Mesodermal cell (in vitro differentiated cells): ENCODE results near the gene THRB.

ENCODE experiments used
- H3K27ac ChIP-seq: 2 replicates; pipeline ENCODE4 v1.7.0; 2013; ENCODE audit warnings: mild to moderate bottlenecking, low read depth, low read length, moderate library complexity; ENCODE audit not compliant: severe bottlenecking
- H3K36me3 ChIP-seq: 2 replicates; pipeline ENCODE4 v1.7.1; 2013; ENCODE audit warnings: mild to moderate bottlenecking, low read length, moderate library complexity; ENCODE audit not compliant: control insufficient read depth, insufficient read depth
- H3K4me1 ChIP-seq: one replicate; pipeline ENCODE4 v1.7.1; 2013; ENCODE audit warnings: mild to moderate bottlenecking, low read length; ENCODE audit not compliant: insufficient read depth, control insufficient read depth, poor library complexity, severe bottlenecking
- H3K4me3 ChIP-seq: 2 replicates; pipeline ENCODE4 v1.7.0; 2013; ENCODE audit warnings: low read length, control low read depth, mild to moderate bottlenecking; ENCODE audit not compliant: insufficient read depth, poor library complexity, severe bottlenecking; ENCODE audit errors: extremely low read depth
- H3K9me3 ChIP-seq: 2 replicates; pipeline ENCODE4 v1.7.1; 2013; ENCODE audit warnings: mild to moderate bottlenecking, low read length, moderate library complexity; ENCODE audit not compliant: control insufficient read depth
- WGBS, 2 experiments: methylation state at CpG; one replicate each; pipeline ENCODE4 v1.1.5; 2013; ENCODE audit warnings: missing lambda C conversion rate in 2 of 2; ENCODE audit not compliant: insufficient coverage in 2 of 2; 5-methylcytosine and 5-hydroxymethylcytosine counted together

THRB gene

DNA sequence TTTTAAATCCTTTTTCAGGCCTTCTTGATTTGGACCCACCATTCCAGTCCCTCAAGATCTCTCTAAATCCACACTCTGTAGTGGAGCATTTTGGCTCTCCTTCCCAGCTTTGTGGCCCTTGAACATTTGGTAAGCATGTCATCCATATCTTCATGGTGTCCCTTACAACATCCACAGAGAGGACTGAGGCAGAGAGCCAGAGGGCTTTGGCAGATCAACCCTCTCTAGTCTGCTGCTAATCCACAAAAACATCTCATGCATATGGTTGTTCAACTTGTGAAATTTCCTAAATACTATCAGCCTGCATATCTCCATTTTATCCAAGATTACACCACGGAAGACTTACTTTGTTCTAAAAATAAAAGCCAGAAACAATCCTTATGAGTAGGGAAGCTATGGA is 23.2 kb downstream of the THRB start:
- no CpG with 5 or more reads among the region's 1 CpG for whole genome bisulfite sequencing, 2 experiments
- Histone ChIP-seq H3K4me1 (no peaks in the 10 kb centered on the region), H3K9me3 (no peaks in the 10 kb centered on the region), H3K36me3 (no peaks in the 10 kb centered on the region), H3K27ac (no peak overlapping the region), H3K4me3 (no peak overlapping the region)

DNA sequence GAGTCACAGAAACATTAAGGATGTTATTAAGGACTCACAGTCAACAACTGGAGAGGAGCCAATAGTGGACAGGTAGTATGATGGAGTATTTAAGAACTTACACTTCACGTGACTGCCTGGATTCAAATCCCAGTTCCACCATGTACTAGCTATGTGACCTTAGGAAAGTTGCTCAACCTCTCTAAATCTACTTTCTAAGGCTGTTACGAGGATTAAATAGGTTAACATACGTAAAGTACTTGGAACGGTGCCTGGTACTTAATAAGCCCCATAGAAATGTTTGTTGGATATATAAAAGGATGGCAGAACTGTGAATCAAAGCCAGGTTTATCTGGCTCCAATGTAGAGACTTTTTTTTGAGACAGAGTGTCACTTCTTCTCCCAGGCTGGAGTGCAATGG is 24.4 kb downstream of the THRB start:
- 97 to 100% methylated on average over 4 of the region's 4 CpGs for WGBS, 2 experiments

DNA sequence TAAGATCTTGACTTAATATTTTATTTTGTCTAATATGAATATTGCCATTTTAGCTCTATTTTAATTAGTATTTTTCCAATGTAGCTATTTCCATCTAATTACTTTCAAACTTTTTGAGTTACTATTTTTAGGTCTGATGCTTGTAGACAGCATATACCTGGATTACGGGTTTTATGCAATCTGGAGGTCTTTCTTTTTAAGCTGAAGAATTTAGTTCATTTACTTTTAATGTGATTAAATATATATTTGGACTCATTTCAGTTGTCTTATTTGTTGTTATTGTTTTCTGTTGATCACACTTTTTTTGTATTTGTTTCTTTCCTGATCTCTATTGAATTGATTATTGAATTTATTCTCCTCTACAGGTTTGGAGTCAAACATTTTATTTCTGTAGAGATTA is 30.3 kb downstream of the THRB start:
- H3K36me3 ChIP-seq = no peaks in the 10 kb centered on the region
- WGBS, 2 experiments = no CpG with 5 or more reads among the region's 1 CpG
- no peak overlapping the region for H3K4me3 ChIP-seq
- no peak overlapping the region for H3K27ac ChIP-seq
- no peaks in the 10 kb centered on the region for H3K9me3 ChIP-seq
- H3K4me1 ChIP-seq = no peaks in the 10 kb centered on the region

More for the DNA sequence above, 24.4 kb downstream of the THRB start:
- Histone ChIP-seq H3K4me1 (no peaks in the 10 kb centered on the region), H3K27ac (no peak overlapping the region), H3K36me3 (no peaks in the 10 kb centered on the region), H3K4me3 (no peak overlapping the region), H3K9me3 (no peaks in the 10 kb centered on the region)

GRCh38 chr3:24462737-24463136 is 31.9 kb downstream of the THRB start:
- 71 to 80% methylated on average over 1 of the region's 1 CpG for WGBS, 2 experiments

GRCh38 chr3:24460974-24461373 is 33.7 kb downstream of the THRB start:
- Histone ChIP-seq H3K36me3 (no peaks in the 10 kb centered on the region), H3K9me3 (no peaks in the 10 kb centered on the region), H3K4me1 (no peaks in the 10 kb centered on the region), H3K27ac (no peak overlapping the region), H3K4me3 (no peak overlapping the region)
- WGBS, 2 experiments = 100% methylated on average over 1 of the region's 2 CpGs; no CpG with 5 or more reads in 1 of the 2 experiments

More at GRCh38 chr3:24462737-24463136, 31.9 kb downstream of the THRB start:
- H3K36me3 ChIP-seq = no peaks in the 10 kb centered on the region
- no peak overlapping the region for H3K4me3 ChIP-seq
- no peaks in the 10 kb centered on the region for H3K9me3 ChIP-seq
- no peak overlapping the region for H3K27ac ChIP-seq
- no peaks in the 10 kb centered on the region for H3K4me1 ChIP-seq

DNA sequence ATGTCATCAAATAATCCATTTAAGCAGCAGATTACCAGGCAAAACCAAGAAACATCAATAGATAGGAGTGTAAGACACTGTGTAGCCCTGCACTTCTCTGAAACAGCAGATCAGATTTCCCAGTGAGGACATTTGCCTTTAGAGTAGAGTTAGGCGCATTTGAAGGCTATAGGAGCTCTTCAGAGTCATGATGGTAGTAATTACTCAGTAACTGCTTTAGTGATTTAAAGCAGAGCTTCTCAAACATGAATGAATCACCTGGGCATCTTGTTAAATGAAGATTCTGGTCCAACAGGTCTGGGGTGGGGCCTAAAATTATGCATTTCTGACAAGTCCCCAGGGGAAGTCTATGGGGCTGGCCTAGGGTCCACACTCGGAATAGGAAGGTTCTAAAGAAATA is 36.9 kb downstream of the THRB start:
- H3K9me3 ChIP-seq = no peaks in the 10 kb centered on the region
- H3K27ac ChIP-seq = no peak overlapping the region
- WGBS, 2 experiments = 44 to 82% methylated on average over 1 to 2 of the region's 2 CpGs
- no peaks in the 10 kb centered on the region for H3K36me3 ChIP-seq
- no peak overlapping the region for H3K4me3 ChIP-seq
- H3K4me1 ChIP-seq = no peaks in the 10 kb centered on the region

- Histone ChIP-seq H3K27ac (no peak overlapping the region), H3K4me3 (no peak overlapping the region), H3K4me1 (no peaks in the 10 kb centered on the region), H3K36me3 (no peaks in the 10 kb centered on the region), H3K9me3 (no peaks in the 10 kb centered on the region)
- WGBS, 2 experiments = no CpG with 5 or more reads among the region's 3 CpGs
These were observed 39.8 kb downstream of the THRB start for GRCh38 chr3:24454856-24455255.

DNA sequence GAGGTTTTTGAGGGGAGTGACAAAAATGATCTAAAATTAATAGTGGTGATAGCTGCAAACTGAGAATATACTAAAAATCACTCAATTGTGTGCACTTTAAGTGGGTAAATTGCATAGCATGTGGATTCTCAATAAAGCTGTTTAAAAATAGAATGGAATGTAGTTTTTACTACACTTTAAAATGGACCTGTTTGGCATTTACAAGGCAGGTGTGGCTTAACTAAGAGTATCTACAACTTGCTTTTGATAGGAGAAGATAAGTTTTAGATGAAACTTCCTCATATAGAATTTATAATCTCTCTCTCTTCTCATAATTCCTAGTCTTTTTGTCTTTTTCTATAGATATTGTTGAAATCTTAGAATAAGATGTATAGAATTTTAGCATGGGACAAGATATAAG is 40.3 kb downstream of the THRB start:
- no peak overlapping the region for H3K27ac ChIP-seq
- no peak overlapping the region for H3K4me3 ChIP-seq
- no peaks in the 10 kb centered on the region for H3K9me3 ChIP-seq
- no peaks in the 10 kb centered on the region for H3K4me1 ChIP-seq
- no peaks in the 10 kb centered on the region for H3K36me3 ChIP-seq

- H3K9me3 ChIP-seq = no peaks in the 10 kb centered on the region
- 82% methylated on average over 6 of the region's 7 CpGs for WGBS, 2 experiments
- no peak overlapping the region for H3K4me3 ChIP-seq
- H3K36me3 ChIP-seq = no peaks in the 10 kb centered on the region
- no peak overlapping the region for H3K27ac ChIP-seq
- H3K4me1 ChIP-seq = no peaks in the 10 kb centered on the region
These were observed 43.1 kb downstream of the THRB start for GRCh38 chr3:24451461-24452099.

DNA sequence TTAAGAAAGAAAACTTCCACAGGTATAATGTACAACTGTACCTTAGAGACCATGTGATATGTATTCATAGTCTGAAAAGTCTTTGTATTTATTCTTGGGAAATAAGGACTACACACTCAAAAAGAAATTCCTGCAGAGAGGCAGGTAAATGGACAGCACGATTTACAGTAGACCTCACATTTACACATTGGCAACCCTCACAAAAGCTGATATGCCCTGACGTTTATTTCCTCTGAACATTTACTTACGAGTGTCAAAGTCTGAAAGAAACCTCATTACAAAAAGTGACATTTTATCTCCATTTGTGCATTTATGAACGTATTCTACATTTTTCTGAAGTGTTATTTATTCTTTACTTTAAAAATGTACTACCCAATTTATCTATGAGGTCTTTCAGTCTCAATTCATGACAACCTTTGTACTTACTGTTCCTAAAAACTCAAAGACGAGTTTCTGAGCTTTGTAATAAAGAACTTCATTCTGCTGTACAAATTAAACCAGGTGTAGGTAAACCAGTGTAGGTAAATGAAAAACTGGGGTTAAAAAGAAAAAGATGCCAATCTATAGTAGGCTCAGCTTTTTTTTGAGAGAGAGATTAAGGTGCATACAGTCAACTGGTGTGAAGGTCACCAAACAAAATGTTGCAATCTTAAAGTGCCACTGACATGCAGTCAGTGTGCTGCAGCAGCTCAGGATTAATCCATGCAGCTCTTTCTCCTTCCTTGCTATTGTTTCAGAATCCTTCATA is 44.3 kb downstream of the THRB start:
- H3K9me3 ChIP-seq = no peaks in the 10 kb centered on the region
- H3K4me1 ChIP-seq = no peaks in the 10 kb centered on the region
- H3K27ac ChIP-seq = no peak overlapping the region
- WGBS, 2 experiments = 85 to 86% methylated on average over 1 to 3 of the region's 5 CpGs
- H3K4me3 ChIP-seq = no peak overlapping the region
- H3K36me3 ChIP-seq = no peaks in the 10 kb centered on the region

- no peaks in the 10 kb centered on the region for H3K4me1 ChIP-seq
- H3K9me3 ChIP-seq = no peaks in the 10 kb centered on the region
- 83 to 95% methylated on average over 3 of the region's 6 CpGs for WGBS, 2 experiments
- no peaks in the 10 kb centered on the region for H3K36me3 ChIP-seq
- no peak overlapping the region for H3K27ac ChIP-seq
- H3K4me3 ChIP-seq = no peak overlapping the region
These were observed 46.8 kb downstream of the THRB start for GRCh38 chr3:24447836-24448235.
